SJSA1 (cell line): Measurements from ENCODE around the gene NAT14. TPM values are rescaled to one million over a fixed set of nuclear protein-coding genes. Genes with fewer than 3 reads are reported as not detected.
"Not testable (repeated sequence)": the region's sequence is repeated elsewhere in the genome, so short reads cannot be mapped to it uniquely, and the experiment has no call there.

ENCODE experiments used
- DNase-seq, 2 experiments: peaks; one replicate each; pipeline ENCODE4 v3.0.0-alpha.2; 2015 to 2020; ENCODE audit warnings: low spot score in 2 of 2, low read depth in 1 of 2
- H3K27ac ChIP-seq: fragments of 250-450 bp; sonication (Bioruptor Pico); 2 replicates; pipeline ENCODE4 v1.5.1; 2020; ENCODE audit warnings: mild to moderate bottlenecking, moderate library complexity
- H3K27me3 ChIP-seq: fragments of 250-450 bp; sonication (Bioruptor Pico); replicated peaks from 2 replicates; pipeline ENCODE4 v1.5.1; 2020; ENCODE audit warnings: mild to moderate bottlenecking, moderate library complexity
- H3K36me3 ChIP-seq: fragments of 250-450 bp; sonication (Bioruptor Pico); 2 replicates; pipeline ENCODE4 v1.5.1; 2020; ENCODE audit warnings: mild to moderate bottlenecking
- H3K4me1 ChIP-seq: fragments of 250-450 bp; sonication (Bioruptor Pico); replicated peaks from 2 replicates; pipeline ENCODE4 v1.6.1; 2021; ENCODE audit warnings: mild to moderate bottlenecking
- H3K4me3 ChIP-seq: fragments of 250-450 bp; sonication (Bioruptor Pico); 2 replicates; pipeline ENCODE4 v1.5.1; 2020; ENCODE audit warnings: mild to moderate bottlenecking
- H3K9me3 ChIP-seq: fragments of 250-450 bp; sonication (Bioruptor Pico); replicated peaks from 2 replicates; pipeline ENCODE4 v1.5.1; 2020; ENCODE audit warnings: mild to moderate bottlenecking
- total RNA-seq: library from RNA; depleted of rRNA; stranded (reverse); fragments of >200 nt; shearing (Covaris generic); gene quantifications from 2 replicates; pipeline ENCODE4 v1.2.3, GENCODE V29; 2014; rRNA removed

NAT14 gene
- total RNA-seq, 1 experiment from 2014 or later: 10.9 TPM

- 0 out of 2 replicates have a peak, but pooled peaks cover 3% of the 10 kb centered on the region for H3K27me3 ChIP-seq
- H3K36me3 ChIP-seq: no peaks in the 10 kb centered on the region
- H3K27ac ChIP-seq: no peak overlapping the region
- no peak overlapping the region for H3K4me3 ChIP-seq
- no peaks in the 10 kb centered on the region; the same call in 1 of the 2 replicates for H3K9me3 ChIP-seq
- no peak for DNase-seq
- 0 out of 2 replicates have a peak, but pooled peaks cover 4% of the 10 kb centered on the region for H3K4me1 ChIP-seq
These were observed 43.2 kb downstream of the NAT14 start for GRCh38 chr19:55528030-55528803.

DNA sequence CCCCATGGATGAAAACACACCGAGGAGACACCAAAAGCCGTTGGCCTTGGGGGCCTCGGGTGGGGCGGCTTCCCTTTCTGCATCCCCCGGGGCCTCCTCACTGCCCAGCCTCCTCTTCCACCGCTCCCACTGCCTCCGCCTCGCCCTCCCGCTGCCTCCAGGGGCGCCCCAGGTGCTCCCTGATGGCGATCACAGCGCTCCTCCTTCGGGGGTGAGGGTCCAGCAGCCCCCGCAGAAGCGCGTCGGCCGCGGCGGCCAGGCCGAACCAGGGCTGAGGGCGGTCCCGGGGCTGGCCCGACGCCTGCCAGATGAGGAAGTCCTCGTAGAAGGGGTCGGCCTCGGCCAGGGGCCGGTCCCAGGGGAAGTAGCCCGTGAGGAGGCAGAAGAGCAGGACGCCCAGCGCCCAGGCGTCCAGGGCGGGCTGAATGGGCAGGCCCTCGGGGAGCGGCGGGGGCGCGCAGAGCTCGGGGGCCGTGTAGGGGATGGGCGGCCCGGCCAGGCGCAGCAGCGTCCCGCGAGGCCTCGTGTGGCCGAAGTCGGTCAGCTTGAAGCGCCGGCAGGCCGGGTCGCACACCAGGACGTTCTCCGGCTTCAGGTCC, 44.7 kb downstream of the NAT14 start:
- Histone ChIP-seq H3K9me3 (no peaks in the 10 kb centered on the region; the same call in 1 of the 2 replicates), H3K36me3 (no peaks in the 10 kb centered on the region), H3K4me1 (0 out of 2 replicates have a peak, but pooled peaks cover 4% of the 10 kb centered on the region), H3K27me3 (no peaks in the 10 kb centered on the region), H3K27ac (no peak overlapping the region), H3K4me3 (no peak overlapping the region)
- no peak for DNase-seq

DNA sequence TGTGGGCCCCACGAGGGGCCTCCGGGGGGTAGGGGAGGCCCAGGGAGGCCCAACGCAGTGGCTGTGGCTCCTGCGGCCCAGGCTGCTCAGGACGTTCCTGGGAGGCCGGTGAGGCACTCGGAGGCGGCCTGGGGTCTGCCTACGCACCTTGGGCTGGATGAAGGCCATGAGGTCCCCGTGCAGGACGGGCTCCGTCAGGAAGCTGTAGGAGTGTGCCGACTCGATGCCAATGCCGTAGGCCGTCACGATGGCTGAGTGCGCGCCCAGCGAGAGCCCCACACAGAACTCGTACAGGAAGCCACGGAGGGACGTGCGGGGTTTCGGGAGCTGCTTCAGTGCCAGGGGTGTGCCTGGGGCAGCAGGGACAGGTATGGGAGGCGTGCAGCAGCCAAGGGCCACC, 46.0 kb downstream of the NAT14 start:
- DNase-seq: no peak
- Histone ChIP-seq H3K9me3 (no peaks in the 10 kb centered on the region; the same call in 1 of the 2 replicates), H3K27ac (no peak overlapping the region), H3K4me3 (no peak overlapping the region), H3K27me3 (no peaks in the 10 kb centered on the region), H3K4me1 (0 out of 2 replicates have a peak, but pooled peaks cover 4% of the 10 kb centered on the region), H3K36me3 (no peaks in the 10 kb centered on the region)

DNA sequence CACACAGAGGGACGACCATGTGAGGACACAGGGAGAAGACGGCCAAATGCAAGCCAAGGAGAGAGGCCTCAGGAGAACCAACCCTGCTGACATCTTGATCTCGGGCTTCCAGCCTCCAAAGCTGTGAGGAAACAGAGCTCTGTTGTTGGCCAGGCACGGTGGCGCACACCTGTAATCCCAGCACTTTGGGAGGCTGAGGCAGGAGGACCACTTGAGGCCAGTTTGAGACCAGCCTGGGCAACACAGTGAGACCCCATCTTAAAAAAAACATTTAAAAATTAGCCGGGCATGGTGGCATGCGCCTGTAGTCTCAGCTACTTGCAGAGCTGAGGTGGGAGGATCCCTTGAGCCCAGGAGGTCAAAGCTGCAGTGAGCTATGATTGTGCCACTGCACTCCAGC, 49.3 kb downstream of the NAT14 start:
- not testable (repeated sequence) for H3K36me3 ChIP-seq, H3K27ac ChIP-seq, H3K27me3 ChIP-seq, H3K4me3 ChIP-seq, H3K9me3 ChIP-seq, H3K4me1 ChIP-seq, DNase-seq

- no peaks in the 10 kb centered on the region for H3K9me3 ChIP-seq
- no peak overlapping the region for H3K4me3 ChIP-seq
- H3K36me3 ChIP-seq: no peaks in the 10 kb centered on the region
- DNase-seq: no peak
- no peaks in the 10 kb centered on the region for H3K4me1 ChIP-seq
- H3K27me3 ChIP-seq: no peaks in the 10 kb centered on the region
- no peak overlapping the region for H3K27ac ChIP-seq
These were observed 50.4 kb downstream of the NAT14 start for GRCh38 chr19:55535173-55535964.

DNA sequence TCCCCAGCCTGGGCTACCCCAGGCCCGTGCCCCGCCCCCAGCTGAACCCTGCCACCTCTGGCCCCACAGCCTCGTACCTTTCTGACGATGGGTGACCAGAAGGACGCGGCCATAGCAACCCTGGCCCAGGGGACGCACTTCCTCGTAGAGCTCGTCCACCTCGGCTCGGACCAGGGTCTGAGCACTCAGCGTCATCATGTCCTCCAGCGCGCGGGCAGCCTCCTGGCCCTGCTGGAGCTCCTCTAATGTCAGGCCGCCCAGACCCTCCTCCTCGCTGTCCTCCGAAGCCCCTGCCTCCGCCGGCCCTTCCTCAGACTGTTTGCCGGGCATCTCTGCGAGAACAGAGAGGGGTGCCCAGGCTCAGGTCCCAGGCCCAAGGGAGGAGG, 51.0 kb downstream of the NAT14 start:
- no peak for DNase-seq
- H3K27ac ChIP-seq: no peak overlapping the region
- H3K9me3 ChIP-seq: no peaks in the 10 kb centered on the region
- no peaks in the 10 kb centered on the region for H3K4me1 ChIP-seq
- no peaks in the 10 kb centered on the region for H3K36me3 ChIP-seq
- H3K27me3 ChIP-seq: no peaks in the 10 kb centered on the region
- H3K4me3 ChIP-seq: no peak overlapping the region

DNA sequence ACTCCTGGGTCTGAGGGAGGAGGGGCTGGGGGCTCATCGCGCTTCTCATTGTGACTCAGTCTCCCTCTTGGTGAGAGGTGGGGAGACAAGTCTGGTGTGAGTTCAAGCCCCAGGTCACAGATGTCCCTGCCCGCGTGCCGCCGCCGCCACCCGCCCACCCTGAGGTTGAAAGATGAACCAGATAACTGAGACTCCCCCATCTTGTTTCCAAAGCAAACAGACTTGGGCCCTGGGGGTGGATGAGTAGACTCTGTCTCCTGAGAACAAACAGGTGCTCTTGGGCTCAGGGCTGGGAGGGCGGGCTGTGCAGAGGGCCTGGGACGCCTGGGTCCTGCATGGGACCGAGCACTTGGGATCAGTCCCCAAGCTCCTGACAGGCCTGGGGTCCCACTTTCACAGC, 51.4 kb downstream of the NAT14 start:
- Histone ChIP-seq H3K27me3 (no peaks in the 10 kb centered on the region), H3K27ac (no peak overlapping the region), H3K4me1 (no peaks in the 10 kb centered on the region), H3K4me3 (no peak overlapping the region), H3K36me3 (no peaks in the 10 kb centered on the region), H3K9me3 (no peaks in the 10 kb centered on the region)
- no peak for DNase-seq

Other genes with a start within 250 kb of the NAT14 start
- gene PPP6R1, start 226.2 kb upstream of the NAT14 start, total RNA-seq: 33.6 and 48.0 TPM in 2 replicates
- 43.5 and 51.4 TPM in 2 replicates for gene HSPBP1, start 205.1 kb upstream of the NAT14 start, total RNA-seq
- 8.5 and 10.3 TPM in 2 replicates for gene BRSK1, start 201.2 kb upstream of the NAT14 start, total RNA-seq
- not detected in 2 replicates for gene TMEM150B, start 159.8 kb upstream of the NAT14 start, total RNA-seq
- 4.0 and 6.8 TPM in 2 replicates for gene KMT5C, start 145.3 kb upstream of the NAT14 start, total RNA-seq
- gene COX6B2, start 130.5 kb upstream of the NAT14 start, total RNA-seq: 0.11 TPM in 1 of 2 replicates, not detected in the other
- gene GARIN5B, start 121.9 kb upstream of the NAT14 start, total RNA-seq: 0.03 TPM in 1 of 2 replicates, not detected in the other
- gene IL11, start 114.7 kb upstream of the NAT14 start, total RNA-seq: 116 and 141 TPM in 2 replicates
- not detected in 2 replicates for gene TMEM190, start 108.4 kb upstream of the NAT14 start, total RNA-seq
- gene TMEM238, start 100.9 kb upstream of the NAT14 start, total RNA-seq: not detected in 2 replicates
- 243 and 543 TPM in 2 replicates for gene RPL28, start 99.3 kb upstream of the NAT14 start, total RNA-seq
- gene UBE2S, start 77.4 kb upstream of the NAT14 start, total RNA-seq: 509 and 518 TPM in 2 replicates
- gene SHISA7, start 41.9 kb upstream of the NAT14 start, total RNA-seq: not detected in 2 replicates
- gene ISOC2, start 23.5 kb upstream of the NAT14 start, total RNA-seq: 71.7 and 97.3 TPM in 2 replicates
- gene C19orf85, start 20.4 kb upstream of the NAT14 start, total RNA-seq: not detected in 2 replicates
- 1.1 and 4.1 TPM in 2 replicates for gene ZNF628, start 8.6 kb upstream of the NAT14 start, total RNA-seq
- not detected in 2 replicates for gene SSC5D, start 3.2 kb downstream of the NAT14 start, total RNA-seq
- not detected in 2 replicates for gene SBK2, start 51.9 kb downstream of the NAT14 start, total RNA-seq
- 0.32 TPM in 1 of 2 replicates, not detected in the other for gene SBK3, start 60.4 kb downstream of the NAT14 start, total RNA-seq
- 7.2 and 12.7 TPM in 2 replicates for gene ZNF579, start 95.7 kb downstream of the NAT14 start, total RNA-seq
- 2.4 and 5.4 TPM in 2 replicates for gene FIZ1, start 114.3 kb downstream of the NAT14 start, total RNA-seq
- 3.8 and 15.5 TPM in 2 replicates for gene ZNF524, start 115.1 kb downstream of the NAT14 start, total RNA-seq
- 0.63 and 1.4 TPM in 2 replicates for gene ZNF865, start 120.5 kb downstream of the NAT14 start, total RNA-seq
- 4.7 and 10.2 TPM in 2 replicates for gene ZNF784, start 139.4 kb downstream of the NAT14 start, total RNA-seq
- 6.5 and 6.9 TPM in 2 replicates for gene ZNF580, start 155.8 kb downstream of the NAT14 start, total RNA-seq
- gene ZNF581, start 158.5 kb downstream of the NAT14 start, total RNA-seq: 5.5 and 10.1 TPM in 2 replicates
- gene CCDC106, start 163.0 kb downstream of the NAT14 start, total RNA-seq: 3.5 and 6.0 TPM in 2 replicates
- gene U2AF2, start 169.8 kb downstream of the NAT14 start, total RNA-seq: 137 and 183 TPM in 2 replicates
- 67.7 and 103 TPM in 2 replicates for gene EPN1, start 190.0 kb downstream of the NAT14 start, total RNA-seq